Stimulated activated CD8-positive, alpha-beta memory T cell treated with anti-CD3 and anti-CD28 coated beads, Interleukin-15, amount 100 ng/mL, for 4 hours (primary cell): Measurements from ENCODE around the gene TMEM60.
"Not testable (repeated sequence)": the region's sequence is repeated elsewhere in the genome, so short reads cannot be mapped to it uniquely, and the experiment has no call there.

Experiments
- DNase-seq, 2 donors: peaks; one replicate each; pipeline ENCODE4 v3.0.0-alpha.2; 2020; ENCODE audit warnings: low read depth in 2 of 2

The TMEM60 gene, protein sequence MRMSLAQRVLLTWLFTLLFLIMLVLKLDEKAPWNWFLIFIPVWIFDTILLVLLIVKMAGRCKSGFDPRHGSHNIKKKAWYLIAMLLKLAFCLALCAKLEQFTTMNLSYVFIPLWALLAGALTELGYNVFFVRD

DNA sequence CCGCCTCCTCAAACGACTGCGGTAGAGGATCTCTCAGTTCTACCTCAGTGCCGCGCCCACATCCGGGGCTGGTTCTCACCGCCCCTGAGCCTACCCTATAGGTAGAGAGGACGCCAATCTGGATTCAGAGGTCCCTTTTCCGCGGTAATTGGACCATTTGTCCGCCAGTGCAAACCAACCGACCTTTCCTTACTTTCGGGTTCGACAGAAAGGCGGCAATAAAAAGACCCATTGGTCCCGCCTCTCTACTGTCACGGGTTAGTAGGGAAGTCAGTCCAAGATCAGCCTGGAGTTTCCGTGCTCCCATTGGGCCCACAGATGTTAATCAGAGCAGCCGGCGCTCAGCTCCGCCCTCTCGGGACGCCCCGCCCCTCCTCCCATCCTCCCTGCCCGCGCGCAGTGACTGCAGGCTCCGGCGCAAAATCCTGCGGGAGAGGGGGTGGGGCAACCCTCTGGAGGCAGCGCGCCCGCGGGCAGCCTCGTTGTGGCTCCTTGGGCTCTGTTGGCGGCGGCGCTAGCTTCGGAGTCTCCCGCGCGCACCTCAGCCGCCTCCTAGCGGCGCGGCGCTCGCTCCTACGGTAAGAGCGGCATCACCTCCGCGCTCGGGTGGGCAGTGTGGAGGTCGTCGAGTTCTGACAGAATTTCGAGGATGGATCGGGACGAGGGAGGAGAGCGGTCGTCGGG, at the start of gene TMEM60, which contains the start of gene PHTF2:
TMEM60 (minus strand) TSS at position 41 of the 684 bp plus-strand sequence. CDS start 4,061 bp downstream, outside the sequence.
PHTF2 (plus strand) TSS at position 380 of the 684 bp plus-strand sequence.
- peak; percentile 77 to 90 for DNase-seq

DNA sequence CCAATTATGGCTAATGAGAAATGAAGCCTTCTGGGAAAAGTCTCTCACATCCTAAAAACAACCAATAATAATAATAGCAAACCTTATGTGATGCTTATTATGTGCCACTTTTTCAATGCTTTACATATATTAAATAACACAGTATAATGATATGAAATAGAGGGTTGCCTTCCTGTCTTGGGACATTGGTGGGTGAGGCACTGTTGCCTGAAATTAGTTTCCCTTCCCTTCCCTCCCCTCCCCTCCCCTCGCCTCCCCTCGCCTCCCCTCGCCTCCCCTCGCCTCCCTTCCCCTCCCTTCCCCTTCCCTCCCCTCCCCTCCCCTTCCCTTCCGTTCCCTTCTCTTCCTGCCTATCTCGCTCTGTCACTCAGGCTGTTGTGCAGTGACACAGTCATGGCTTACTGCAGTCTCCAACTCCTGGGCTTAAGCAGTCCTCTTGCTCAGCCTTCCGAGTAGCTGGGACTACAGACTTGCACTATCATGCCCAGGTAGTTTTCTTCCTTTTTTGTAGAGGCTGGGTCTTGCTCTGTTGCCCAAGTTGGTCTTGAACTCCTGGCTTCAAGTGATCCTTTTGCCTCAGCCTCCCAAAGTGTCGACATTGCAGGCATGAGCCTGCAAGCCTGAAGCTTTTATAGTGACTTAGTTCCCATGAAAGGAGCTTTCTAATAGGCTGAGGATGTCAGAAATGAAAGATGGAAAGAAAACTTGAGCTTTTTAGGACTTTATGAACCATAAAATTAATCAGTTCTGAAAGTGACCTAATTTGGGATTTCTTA, 48.3 kb upstream of the TMEM60 start:
- DNase-seq, result no peak

DNA sequence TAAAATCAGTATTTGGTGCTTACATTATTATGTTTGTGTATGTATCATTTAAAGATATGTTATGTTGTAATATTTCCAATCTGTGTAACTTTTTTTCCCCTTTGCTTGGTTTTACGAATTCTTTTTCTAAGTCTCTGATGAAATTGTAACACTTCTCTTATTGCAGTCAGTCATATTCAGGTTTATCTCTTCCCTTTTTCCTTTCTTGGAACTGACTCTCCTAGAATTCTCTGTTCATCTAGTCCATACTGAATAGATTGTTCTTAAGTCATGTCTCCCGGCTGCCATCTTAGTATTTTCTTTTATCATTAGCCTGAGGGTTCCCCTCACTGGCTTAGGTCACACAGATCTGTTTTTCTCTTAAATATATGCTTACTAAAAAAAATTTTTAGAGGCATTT, 45.0 kb upstream of the TMEM60 start:
- no peak for DNase-seq

DNA sequence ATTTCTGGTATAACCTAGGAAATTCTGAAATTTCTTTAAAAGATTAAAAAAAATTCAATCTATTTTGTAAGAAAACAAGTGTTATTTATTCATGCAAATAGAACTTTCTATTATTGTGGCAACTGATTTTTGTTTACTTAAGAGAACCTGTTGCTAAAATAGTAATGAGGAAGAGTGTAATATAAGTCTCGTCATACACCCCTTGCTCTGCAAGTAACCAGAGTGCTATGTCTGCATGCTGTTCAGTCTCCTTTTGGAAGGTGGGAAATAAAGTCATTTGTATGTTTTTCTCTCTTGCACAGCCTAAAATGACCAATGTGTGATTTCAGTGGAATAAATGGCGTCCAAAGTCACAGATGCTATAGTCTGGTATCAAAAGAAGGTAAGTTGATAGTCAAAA, 41.7 kb upstream of the TMEM60 start:
- DNase-seq, result no peak

DNA sequence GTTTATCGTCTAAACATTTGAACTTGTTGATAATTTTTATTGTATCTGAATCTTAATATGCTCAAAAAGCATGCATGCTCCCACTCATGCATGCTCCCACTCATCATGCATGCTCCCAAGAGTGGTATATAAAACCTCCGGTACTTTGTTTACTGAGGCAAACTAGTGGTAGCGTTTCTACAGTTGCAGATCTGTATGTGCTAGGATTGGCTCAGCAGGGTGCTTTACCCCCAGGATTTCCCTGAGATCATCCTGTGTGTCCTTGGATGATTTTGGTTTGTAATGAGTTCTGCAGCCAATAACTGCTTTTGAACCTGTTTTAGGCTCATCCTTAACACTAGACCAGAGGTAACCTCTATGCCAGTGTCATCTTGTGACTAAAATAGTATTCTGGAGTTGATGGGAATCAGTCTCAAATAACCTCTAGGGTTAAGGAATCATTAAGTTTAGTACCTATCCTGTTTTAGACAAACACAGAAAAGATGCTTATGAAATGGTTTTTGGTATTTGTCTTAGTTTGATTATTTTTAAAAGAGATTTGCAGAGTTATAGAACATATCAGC, 40.8 kb upstream of the TMEM60 start:
- no peak for DNase-seq

DNA sequence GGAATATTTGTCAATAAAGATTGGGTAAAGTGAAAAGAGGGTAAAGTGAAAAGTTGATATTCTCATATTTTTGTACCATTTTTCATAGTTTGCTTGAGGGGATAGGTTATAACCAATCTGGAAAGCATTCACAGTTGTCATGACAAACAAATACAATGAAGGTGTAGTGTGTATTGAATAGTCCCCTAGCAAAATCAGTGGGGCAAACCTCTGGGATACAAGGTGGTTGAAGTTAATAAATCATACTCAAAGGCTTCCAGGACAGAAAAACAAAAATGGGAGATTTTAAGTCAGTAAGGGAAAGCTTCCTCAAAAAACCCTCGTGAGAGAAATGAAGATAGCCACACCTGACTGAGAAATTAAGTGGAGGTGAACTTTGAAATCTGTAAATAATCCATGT, 39.7 kb upstream of the TMEM60 start:
- DNase-seq, result no peak

DNA sequence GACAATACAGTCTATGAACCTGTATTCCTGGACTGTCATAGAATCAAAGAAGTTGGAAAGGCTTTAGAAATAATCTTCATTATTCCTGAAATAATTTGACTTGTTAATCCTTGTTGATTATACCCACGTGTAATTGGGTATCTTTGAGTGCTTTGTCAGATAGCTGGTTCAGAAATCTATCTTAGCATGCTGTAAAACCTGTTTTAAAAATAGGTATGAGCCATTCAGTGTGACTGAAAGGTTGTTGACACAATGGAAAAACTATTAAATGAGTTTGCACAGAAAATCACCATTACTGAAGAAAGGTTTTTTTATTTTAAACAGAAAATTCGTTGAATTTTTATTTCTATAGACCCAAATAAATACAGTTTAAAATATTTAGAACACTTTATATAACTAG, 39.0 kb upstream of the TMEM60 start:
- DNase-seq, result no peak

DNA sequence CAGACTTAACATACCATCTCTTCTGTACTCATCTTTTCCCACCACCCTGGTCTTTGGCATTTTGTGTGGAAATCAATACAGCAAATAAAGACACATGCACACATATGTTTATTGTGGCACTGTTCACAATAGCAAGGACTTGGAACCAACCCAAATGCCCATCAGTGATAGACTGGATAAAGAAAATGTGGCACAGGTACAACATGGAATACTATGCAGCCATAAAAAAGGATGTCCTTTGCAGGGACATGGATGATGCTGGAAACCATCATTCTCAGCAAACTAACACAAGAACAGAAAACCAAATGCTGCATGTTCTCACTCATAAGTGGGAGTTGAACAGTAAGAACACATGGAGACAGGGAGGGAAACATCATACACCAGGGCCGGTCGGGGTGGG, 38.2 kb upstream of the TMEM60 start:
- DNase-seq, result not testable (repeated sequence)

DNA sequence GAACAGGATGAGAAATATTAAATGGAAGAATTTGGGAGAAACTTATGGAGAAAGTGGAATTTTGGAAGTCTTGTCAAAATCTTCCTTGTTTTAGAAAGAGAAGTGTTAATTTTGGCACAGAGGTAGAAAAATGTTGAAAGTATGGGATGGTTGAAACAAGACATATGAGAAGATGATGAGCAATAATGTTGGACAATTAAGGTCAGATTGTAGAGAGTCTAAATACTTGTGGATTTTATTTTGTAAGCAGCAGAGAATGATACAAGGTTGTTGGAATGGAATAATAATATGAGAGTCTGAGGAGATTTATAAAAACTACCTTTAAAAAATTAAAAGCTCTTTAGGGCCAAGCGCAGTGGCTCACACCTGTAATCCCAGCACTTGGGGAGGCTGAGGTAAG, 34.9 kb upstream of the TMEM60 start:
- no peak for DNase-seq

DNA sequence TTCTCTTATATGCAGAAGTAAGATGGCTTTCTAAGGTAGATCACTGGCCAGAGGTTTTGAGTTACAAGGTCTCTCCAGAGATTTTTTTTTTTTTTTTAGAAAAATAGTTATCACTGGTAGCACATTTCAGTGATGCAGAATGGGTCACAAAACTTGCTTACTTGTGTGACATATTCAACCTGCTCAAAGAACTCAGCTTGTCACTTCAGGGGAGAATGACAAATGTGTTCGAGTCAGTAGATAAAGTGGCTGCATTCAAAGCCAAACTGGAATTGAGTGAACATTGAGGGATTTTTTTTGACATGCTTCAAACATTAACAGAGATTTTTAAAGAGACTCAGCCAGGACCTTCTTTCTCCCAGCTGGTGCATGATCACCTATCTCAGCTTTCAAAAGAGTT, 33.7 kb upstream of the TMEM60 start:
- DNase-seq, result no peak

DNA sequence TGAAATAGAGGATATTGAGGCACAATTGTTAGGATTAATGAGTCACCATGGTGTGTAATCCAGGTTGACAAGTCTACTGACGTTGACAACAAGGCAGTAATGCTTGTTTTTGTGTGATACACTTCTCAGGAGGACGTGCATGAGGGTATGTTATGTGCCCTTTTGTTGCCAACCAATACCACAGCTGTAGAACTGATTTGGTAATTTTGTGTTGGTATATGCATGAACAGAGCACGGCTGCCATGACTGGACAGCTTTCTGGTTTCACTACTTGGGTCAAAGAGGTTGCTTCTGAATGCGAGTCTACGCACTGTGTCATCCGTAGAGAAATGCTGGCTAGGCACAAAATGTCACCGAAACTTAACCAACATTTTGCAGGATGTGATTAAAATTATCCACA, 33.2 kb upstream of the TMEM60 start:
- no peak for DNase-seq

DNA sequence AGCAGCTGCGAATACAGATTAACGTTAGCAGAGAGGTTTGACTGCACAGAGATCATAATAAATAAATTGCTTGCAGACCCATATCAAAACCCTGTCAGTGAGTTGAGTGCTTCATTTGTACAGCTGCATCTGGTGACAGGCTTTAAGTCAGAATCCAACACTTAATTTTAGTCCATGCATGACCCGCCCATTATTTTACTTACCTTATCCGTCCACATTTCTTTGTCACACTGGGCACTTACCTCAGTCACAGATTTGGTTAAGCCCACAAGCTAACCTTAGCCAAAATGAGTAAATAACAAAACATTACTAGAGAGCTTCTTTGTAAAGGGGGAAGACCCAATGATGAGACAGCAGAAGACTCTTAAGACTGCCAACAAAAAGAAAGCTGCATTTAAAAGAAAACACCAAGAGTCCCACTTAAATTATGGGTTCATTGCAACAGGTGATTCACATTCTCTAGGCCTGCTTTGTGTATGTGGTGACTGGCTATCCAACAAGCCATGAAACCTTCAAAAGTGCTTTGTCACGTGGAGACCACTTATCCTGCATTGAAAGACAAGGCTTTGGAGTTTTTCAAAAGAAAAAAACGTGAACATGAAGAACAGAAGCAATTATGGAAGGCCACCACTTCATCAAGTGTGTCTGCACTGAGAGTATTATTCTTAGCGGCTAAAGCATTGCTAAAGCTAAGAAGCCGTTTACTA, 32.6 kb upstream of the TMEM60 start:
- DNase-seq, result no peak

DNA sequence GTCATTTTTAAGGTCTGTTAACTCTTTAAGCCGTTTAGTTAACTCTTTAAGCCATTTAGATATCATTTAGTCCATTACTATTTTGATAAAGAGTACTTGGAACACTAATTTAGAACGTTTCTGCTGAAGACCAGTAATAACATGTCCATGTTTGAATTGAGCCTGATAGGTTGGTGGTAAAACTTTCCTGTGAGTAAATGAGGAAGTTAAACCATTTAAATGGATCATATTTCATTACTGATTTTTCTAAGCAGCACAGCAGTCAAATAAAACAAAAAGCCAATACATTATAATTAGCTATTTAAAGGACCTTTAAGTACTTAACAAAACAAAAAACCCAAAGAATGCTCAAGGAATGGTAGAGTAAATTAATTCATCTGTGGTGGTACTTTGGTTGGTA, 29.8 kb upstream of the TMEM60 start:
- no peak for DNase-seq

DNA sequence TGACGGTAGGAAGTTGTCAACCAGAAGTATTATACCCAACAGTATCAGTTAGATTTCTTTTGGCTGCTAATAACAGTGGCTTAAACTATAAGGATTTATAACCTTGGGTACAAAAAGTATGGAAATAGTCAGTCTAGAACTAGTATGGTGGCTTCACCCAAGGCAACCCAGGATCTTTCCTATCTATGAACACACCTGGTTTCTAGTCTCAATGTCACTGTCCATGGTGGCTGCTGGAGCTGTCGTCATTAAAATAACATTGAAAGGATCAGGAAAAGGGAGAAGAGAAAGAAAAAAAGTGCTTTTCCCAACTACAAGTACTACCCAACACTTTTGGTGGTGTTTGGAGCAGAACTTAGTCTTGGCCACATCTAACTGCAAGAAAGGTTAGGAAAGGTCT, 28.1 kb upstream of the TMEM60 start:
- DNase-seq, result no peak

DNA sequence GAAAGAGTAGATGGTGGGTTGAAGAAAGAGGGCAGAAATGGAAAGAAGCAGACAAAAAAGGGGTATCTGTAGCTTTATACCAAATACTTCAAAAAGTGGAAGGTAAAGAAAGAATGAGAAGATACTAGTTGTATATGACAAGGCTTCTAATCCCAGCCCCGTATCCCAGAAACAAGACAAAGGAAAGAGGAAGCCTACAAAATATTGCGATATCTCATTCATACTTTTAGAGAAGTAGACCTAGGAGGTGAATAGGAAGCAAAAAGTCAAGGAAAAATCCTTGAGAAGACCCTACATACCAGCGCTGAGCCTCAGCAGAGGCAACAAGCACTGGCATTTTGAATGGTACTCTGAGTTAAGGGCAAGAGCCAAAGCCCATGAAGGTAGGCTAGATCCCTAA, 26.9 kb upstream of the TMEM60 start:
- no peak for DNase-seq

DNA sequence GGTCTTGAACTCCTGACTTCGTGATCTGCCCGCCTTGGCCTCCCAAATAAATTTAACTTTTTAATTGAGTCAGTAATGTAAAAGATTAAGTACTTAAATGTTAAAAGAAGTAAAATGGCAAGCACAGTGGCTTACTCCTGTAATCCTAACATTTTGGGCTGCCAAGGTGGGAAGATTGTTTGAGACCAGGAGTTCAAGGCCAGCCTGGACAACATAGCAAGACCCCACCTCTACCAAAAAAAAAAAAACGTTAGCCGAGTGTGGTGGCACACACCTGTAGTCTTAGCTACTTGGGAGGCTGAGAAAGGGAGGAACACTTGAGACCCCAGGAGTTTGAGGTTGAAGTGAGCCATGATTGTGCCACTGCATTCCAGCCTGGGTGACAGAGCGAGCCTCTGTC, 26.4 kb upstream of the TMEM60 start:
- DNase-seq, result no peak

DNA sequence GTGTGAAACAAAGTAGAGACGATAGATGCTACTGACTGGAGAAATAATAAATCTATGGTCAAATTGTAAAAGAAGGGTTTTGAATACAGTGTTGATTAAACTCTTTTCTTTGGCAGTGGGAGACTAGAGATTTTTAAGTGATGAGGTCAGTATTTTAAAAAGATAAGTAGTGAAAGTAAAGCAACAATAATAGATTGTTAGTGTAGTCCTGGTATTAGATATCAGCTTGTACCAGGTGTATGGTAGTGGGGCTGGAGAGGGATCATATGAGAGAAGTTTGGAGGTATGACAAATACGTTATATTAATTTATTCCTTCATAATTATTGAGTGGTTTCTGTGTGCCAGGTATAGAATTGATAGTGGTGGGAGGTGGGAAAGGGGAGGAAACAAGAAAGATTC, 25.6 kb upstream of the TMEM60 start:
- no peak for DNase-seq

DNA sequence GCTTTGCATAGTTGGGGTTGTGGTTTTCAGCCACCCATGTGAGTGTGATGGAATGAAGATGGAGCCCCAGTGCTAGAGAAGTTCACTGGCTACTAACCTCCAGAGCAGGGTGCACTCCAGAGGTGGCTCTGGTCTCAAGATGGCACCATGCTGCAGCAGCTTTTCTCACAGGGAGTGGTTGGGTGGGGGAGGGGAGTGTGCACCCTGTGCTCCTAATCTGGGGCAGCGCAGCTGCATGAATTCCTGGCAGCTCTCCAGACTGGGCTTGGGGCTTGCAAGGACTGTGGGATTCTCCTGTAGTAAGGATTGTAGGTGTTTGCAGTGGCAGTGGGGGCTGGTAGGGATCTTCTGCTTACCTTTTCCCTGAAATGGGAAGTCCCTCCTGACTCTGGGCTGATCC, 24.0 kb upstream of the TMEM60 start:
- DNase-seq, result no peak

DNA sequence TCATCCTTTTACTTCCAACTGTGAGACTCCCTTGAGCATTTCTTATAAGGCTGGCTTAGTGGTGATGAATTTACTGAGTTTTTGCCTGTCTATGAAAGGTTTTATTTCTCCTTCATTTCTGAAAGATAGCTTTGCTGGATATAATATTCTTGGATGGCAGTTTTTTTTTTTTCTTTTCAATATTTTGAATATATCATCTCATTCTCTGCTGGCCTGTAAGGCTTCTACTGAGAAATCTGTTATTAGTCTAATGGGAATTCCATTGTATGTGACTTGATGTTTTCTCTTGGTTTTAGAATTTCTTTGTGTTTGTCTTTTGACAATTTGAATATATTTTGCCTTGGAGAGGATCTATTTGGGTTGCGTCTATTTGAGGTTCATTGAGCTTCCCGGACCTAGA, 22.7 kb upstream of the TMEM60 start:
- no peak for DNase-seq

DNA sequence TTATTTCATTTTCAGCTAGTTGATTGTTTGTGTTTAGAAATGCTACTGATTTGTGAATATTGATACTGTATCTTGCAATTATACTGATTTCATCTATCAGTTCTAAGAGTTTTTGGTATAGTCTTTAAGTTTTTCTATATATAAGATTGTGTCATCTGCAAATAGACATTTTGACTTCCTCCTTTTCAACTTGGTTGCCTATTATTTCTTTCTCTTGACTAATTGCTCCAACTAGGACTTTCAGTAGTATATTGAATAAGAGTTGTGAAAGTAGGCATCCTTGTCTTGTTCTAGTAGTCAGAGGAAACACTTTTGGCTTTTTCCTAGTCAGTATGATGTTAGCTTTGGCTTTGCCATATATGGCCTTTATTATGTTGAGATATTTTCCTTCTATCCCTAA, 20.8 kb upstream of the TMEM60 start:
- DNase-seq, result no peak

DNA sequence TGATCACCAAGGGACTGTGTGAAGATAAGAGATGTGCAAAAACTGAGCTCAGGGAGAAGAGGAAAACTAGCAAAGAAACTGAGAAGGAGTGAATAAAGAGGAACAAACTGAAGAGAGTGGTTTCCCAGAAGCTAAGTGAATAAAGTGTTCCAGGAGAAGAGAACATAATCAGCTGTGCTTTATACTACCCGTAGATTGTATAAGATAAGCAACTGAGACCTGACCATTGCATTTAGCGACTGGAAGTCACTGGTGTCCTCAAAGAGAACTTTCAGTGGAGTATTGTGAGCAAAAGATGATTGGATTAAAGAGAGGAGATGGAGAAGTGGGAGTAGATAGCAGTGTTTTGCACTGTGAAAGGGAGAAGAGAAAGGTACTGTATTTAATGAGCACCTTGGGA, 14.9 kb upstream of the TMEM60 start:
- no peak for DNase-seq

DNA sequence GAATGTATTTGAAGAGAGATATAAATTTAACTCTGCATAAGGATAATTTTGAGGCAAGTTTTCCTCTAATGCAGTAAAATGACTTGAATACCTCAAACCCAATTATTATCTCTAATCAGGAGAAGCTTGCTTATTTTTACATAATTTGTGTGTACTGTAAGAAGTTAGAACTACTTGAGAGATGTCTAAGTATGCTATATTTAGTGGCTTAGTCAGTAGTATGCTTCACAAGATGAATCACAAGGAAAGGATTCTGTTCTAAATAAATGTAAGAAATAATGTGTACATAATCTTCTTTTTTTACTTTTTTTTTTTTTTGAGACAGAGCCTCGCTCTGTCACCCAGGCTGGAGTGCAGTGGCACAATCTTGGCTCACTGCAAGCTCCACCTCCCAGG, 14.1 kb upstream of the TMEM60 start:
- DNase-seq, result no peak
